Fibroblast of lung (primary cell): ENCODE results near the gene TMEM256. TPM values are rescaled to one million over a fixed set of nuclear protein-coding genes. Genes with fewer than 3 reads are reported as not detected.

Experiments
- DNase-seq, 2 donors: peaks; one replicate each; pipeline versions ENCODE4 v3.0.0 to v3.0.0-alpha.2; 2010; ENCODE audit warnings: low read depth in 2 of 2
- H2AFZ ChIP-seq: 2 replicates; pipeline ENCODE4 v1.5.1; 2012; ENCODE audit warnings: low read length, control low read depth, inconsistent platforms
- H3K27ac ChIP-seq: 2 replicates; pipeline ENCODE4 v1.5.1; 2011; ENCODE audit warnings: low read length, control low read depth; ENCODE audit not compliant: insufficient read depth
- H3K27me3 ChIP-seq: 2 replicates; pipeline ENCODE4 v1.5.1; 2011; ENCODE audit warnings: mild to moderate bottlenecking, low read length; ENCODE audit not compliant: control insufficient read depth, insufficient read depth
- H3K36me3 ChIP-seq: 2 replicates; pipeline ENCODE4 v1.5.1; 2011; ENCODE audit warnings: low read length; ENCODE audit not compliant: control insufficient read depth, insufficient read depth
- H3K4me1 ChIP-seq: 2 replicates; pipeline ENCODE4 v1.5.1; 2011; ENCODE audit warnings: low read length; ENCODE audit not compliant: control insufficient read depth, insufficient read depth; ENCODE audit errors: extremely low read depth
- H3K4me2 ChIP-seq: 2 replicates; pipeline ENCODE4 v1.5.1; 2011; ENCODE audit warnings: low read length, control low read depth; ENCODE audit not compliant: insufficient read depth; ENCODE audit errors: extremely low read depth
- H3K4me3 ChIP-seq, 4 experiments: fragments of 200-600 bp in 1 of 4; sonication (generic) in 1 of 4; replicated peaks in 1 of 4; 2 replicates each; pipeline ENCODE4 v1.5.1; 2011 to 2016; ENCODE audit warnings: low read length in 4 of 4, low read depth in 3 of 4, mild to moderate bottlenecking in 3 of 4, control low read depth in 2 of 4, inconsistent platforms in 1 of 4, mixed read lengths in 1 of 4; ENCODE audit not compliant: insufficient read depth in 1 of 4; ENCODE audit errors: control extremely low read depth in 1 of 4
- H3K79me2 ChIP-seq: 2 replicates; pipeline ENCODE4 v1.5.1; 2012; ENCODE audit warnings: mild to moderate bottlenecking, low read length, inconsistent platforms; ENCODE audit not compliant: control insufficient read depth, insufficient read depth
- H3K9ac ChIP-seq: 2 replicates; pipeline ENCODE4 v1.5.1; 2011; ENCODE audit warnings: mild to moderate bottlenecking, low read length, control low read depth; ENCODE audit not compliant: insufficient read depth
- H3K9me3 ChIP-seq: 2 replicates; pipeline ENCODE4 v1.5.1; 2012; ENCODE audit warnings: low read depth, low read length; ENCODE audit not compliant: control insufficient read depth, insufficient read depth
- H4K20me1 ChIP-seq: 2 replicates; pipeline ENCODE4 v1.5.1; 2011; ENCODE audit warnings: low read length; ENCODE audit not compliant: control insufficient read depth, insufficient read depth; ENCODE audit errors: extremely low read depth
- EZH2 ChIP-seq: IDR thresholded peaks from 2 replicates; pipeline ENCODE4 v1.5.1; 2012; ENCODE audit warnings: low read length, control low read depth, mild to moderate bottlenecking; ENCODE audit errors: missing control alignments
- polyA plus RNA-seq, 2 donors: library from polyadenylated mRNA; depleted of rRNA in 1 of 2; stranded (reverse) in 1 of 2; unstranded in 1 of 2; fragments of >200 nt; gene quantifications; 2 replicates each; pipeline ENCODE4 v1.2.1, GENCODE V29; 2011 to 2012; ENCODE audit warnings: missing spikeins in 1 of 2
- total RNA-seq: library from RNA; depleted of rRNA; stranded (reverse); fragments of >200 nt; gene quantifications from 2 replicates; pipeline ENCODE4 v1.2.1, GENCODE V29; 2014
- TF ChIP-seq, protein P1 (sequence below), 2 donors: IDR thresholded peaks in 1 of 2; conservative IDR thresholded peaks in 1 of 2; 1 replicate in 1 of 2; 2 replicates in 1 of 2; pipeline ENCODE4 v1.5.1; 2011 to 2012; ENCODE audit warnings: low read length in 2 of 2, control low read depth in 1 of 2, inconsistent platforms in 1 of 2, low read depth in 1 of 2, mild to moderate bottlenecking in 1 of 2

Gene TMEM256
- total and polyA plus RNA-seq, 2 donors (not counting 1 experiment from before 2014, with no cell fraction given), result 59.1 to 206 TPM

DNA sequence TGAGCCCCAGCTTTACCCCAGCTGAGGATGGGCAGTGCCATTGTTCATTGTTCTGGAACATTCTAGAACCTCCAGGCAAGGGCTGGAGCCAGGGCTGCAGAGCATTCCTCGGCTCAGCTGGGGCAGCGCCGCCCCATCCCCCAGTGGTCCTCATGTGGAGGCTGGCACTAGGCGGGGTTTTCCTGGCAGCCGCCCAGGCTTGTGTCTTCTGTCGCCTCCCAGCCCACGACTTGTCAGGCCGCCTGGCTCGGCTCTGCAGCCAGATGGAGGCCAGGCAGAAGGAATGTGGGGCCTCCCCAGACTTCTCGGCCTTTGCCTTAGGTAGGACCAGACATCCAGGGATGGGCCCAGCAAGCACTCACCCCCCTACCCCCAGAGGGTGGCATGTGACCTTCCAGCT lies 48.8 kb downstream of the TMEM256 start, which contains the start of gene TMEM95:
Gene TMEM95 (plus strand): TSS at position 104 of the 400 bp plus-strand sequence. CDS start 49 bp downstream, at position 153.
- H3K9ac ChIP-seq, result no peak within 1 kb of the TSS
- no peaks in the 10 kb centered on the region for H3K27me3 ChIP-seq
- no peak within 1 kb of the TSS for H3K27ac ChIP-seq
- peak within 1 kb of the TSS; percentile 51 for H3K4me2 ChIP-seq
- H3K79me2 ChIP-seq, result peaks cover 19% of the 10 kb centered on the region
- DNase-seq, result peak in 1 of 2 donors; percentile 18
- H3K4me1 ChIP-seq, result peaks cover 15% of the 10 kb centered on the region
- H3K36me3 ChIP-seq, result no peaks in the 10 kb centered on the region
- no peak within 1 kb of the TSS for H2AFZ ChIP-seq
- TF ChIP-seq, protein P1, sequence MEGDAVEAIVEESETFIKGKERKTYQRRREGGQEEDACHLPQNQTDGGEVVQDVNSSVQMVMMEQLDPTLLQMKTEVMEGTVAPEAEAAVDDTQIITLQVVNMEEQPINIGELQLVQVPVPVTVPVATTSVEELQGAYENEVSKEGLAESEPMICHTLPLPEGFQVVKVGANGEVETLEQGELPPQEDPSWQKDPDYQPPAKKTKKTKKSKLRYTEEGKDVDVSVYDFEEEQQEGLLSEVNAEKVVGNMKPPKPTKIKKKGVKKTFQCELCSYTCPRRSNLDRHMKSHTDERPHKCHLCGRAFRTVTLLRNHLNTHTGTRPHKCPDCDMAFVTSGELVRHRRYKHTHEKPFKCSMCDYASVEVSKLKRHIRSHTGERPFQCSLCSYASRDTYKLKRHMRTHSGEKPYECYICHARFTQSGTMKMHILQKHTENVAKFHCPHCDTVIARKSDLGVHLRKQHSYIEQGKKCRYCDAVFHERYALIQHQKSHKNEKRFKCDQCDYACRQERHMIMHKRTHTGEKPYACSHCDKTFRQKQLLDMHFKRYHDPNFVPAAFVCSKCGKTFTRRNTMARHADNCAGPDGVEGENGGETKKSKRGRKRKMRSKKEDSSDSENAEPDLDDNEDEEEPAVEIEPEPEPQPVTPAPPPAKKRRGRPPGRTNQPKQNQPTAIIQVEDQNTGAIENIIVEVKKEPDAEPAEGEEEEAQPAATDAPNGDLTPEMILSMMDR (conservative IDR thresholded peaks at IDR 0.05 in 1 of 2, IDR thresholded peaks at IDR 0.05 in 1 of 2; ENCODE audit: low read depth in 1 of 2, low read length in 2 of 2), result no peak
- TF ChIP-seq EZH2, result no peak
- H4K20me1 ChIP-seq, result no peaks in the 10 kb centered on the region
- no peaks in the 10 kb centered on the region for H3K9me3 ChIP-seq
- peak within 1 kb of the TSS in 1 of 4 experiments; percentile 97 for H3K4me3 ChIP-seq

DNA sequence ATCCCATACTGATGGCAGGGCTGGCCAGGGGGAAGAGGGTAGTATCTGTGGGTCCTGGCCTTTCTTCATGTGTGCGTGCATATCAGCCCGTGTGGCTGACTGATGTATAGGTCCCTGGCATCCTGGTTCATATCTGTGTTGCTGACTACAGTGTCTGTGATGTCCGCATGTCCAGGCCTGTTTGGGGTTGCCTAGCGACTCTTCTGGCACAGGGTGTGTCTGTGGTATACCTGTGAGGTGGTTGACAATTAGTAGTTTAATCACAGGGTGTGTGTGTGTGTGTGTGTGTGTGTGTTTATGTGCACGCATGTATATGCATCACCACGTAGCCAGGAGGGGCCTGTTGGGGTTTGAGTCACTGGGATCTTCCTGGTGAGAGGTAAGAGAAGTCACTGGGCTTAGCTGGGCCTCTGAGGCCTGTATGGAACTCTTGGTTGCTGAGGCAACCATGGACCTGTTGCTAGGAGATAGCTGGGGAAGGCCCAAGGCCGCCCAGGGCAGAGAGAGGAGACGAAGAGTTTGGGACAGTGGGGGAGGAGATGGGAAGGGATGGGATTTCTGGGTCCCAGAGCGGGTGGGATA lies 49.5 kb downstream of the TMEM256 start:
- H3K4me1 ChIP-seq, result peaks cover 20% of the 10 kb centered on the region
- H3K27me3 ChIP-seq, result no peaks in the 10 kb centered on the region
- no peak overlapping the region for H3K9ac ChIP-seq
- H2AFZ ChIP-seq, result no peak overlapping the region
- TF ChIP-seq EZH2, result no peak
- TF ChIP-seq, protein P1 (conservative IDR thresholded peaks at IDR 0.05 in 1 of 2, IDR thresholded peaks at IDR 0.05 in 1 of 2; ENCODE audit: low read depth in 1 of 2, low read length in 2 of 2), result no peak
- peak overlapping the region in 1 of 4 experiments; percentile 97 for H3K4me3 ChIP-seq
- no peak overlapping the region for H3K27ac ChIP-seq
- H3K79me2 ChIP-seq, result peaks cover 19% of the 10 kb centered on the region
- DNase-seq, result peak; percentile 33 to 70
- peak overlapping the region; percentile 32 for H3K4me2 ChIP-seq
- no peaks in the 10 kb centered on the region for H3K9me3 ChIP-seq
- no peaks in the 10 kb centered on the region for H3K36me3 ChIP-seq
- no peaks in the 10 kb centered on the region for H4K20me1 ChIP-seq

Other genes with a start within 250 kb of the TMEM256 start
Only the 30 nearest of the 39 such genes appear.
- 91.8 and 95.8 TPM in 2 replicates for gene DVL2, start 169.6 kb downstream of the TMEM256 start, total RNA-seq
- gene DVL2, start 169.6 kb downstream of the TMEM256 start, polyA plus RNA-seq, result 8.1 and 8.6 TPM in 2 replicates
- gene PHF23, start 164.6 kb downstream of the TMEM256 start, total RNA-seq, result 41.6 and 45.4 TPM in 2 replicates
- 46.6 and 48.7 TPM in 2 replicates for gene PHF23, start 164.6 kb downstream of the TMEM256 start, polyA plus RNA-seq
- gene GABARAP, start 161.6 kb downstream of the TMEM256 start, total RNA-seq, result 173 and 224 TPM in 2 replicates
- 978 and 1,154 TPM in 2 replicates for gene GABARAP, start 161.6 kb downstream of the TMEM256 start, polyA plus RNA-seq
- gene CTDNEP1, start 152.4 kb downstream of the TMEM256 start, total RNA-seq, result 23.1 and 40.5 TPM in 2 replicates
- gene CTDNEP1, start 152.4 kb downstream of the TMEM256 start, polyA plus RNA-seq, result 134 and 149 TPM in 2 replicates
- gene ELP5, start 151.9 kb downstream of the TMEM256 start, total RNA-seq, result 31.3 and 33.2 TPM in 2 replicates
- gene ELP5, start 151.9 kb downstream of the TMEM256 start, polyA plus RNA-seq, result 22.6 and 52.2 TPM in 2 replicates
- 2.6 and 17.2 TPM in 2 replicates for gene CLDN7, start 141.6 kb downstream of the TMEM256 start, total RNA-seq
- 1.0 and 2.3 TPM in 2 replicates for gene CLDN7, start 141.6 kb downstream of the TMEM256 start, polyA plus RNA-seq
- gene SLC2A4, start 122.4 kb downstream of the TMEM256 start, total RNA-seq, result under 0.01 TPM in 2 replicates
- gene SLC2A4, start 122.4 kb downstream of the TMEM256 start, polyA plus RNA-seq, result 0.09 and 0.19 TPM in 2 replicates
- under 0.01 TPM in 1 of 2 replicates, not detected in the other for gene YBX2, start 109.5 kb downstream of the TMEM256 start, total RNA-seq
- not detected in 2 replicates for gene YBX2, start 109.5 kb downstream of the TMEM256 start, polyA plus RNA-seq
- 275 and 347 TPM in 2 replicates for gene EIF5A, start 96.5 kb downstream of the TMEM256 start, total RNA-seq
- 752 and 1,278 TPM in 2 replicates for gene EIF5A, start 96.5 kb downstream of the TMEM256 start, polyA plus RNA-seq
- gene GPS2, start 88.7 kb downstream of the TMEM256 start, total RNA-seq, result 30.6 and 38.5 TPM in 2 replicates
- gene GPS2, start 88.7 kb downstream of the TMEM256 start, polyA plus RNA-seq, result 55.3 and 65.6 TPM in 2 replicates
- 18.2 and 20.1 TPM in 2 replicates for gene NEURL4, start 74.8 kb downstream of the TMEM256 start, total RNA-seq
- gene NEURL4, start 74.8 kb downstream of the TMEM256 start, polyA plus RNA-seq, result 6.0 and 8.3 TPM in 2 replicates
- 2.1 and 3.9 TPM in 2 replicates for gene ACAP1, start 67.6 kb downstream of the TMEM256 start, total RNA-seq
- gene ACAP1, start 67.6 kb downstream of the TMEM256 start, polyA plus RNA-seq, result 0.06 and 0.40 TPM in 2 replicates
- 8.8 and 9.0 TPM in 2 replicates for gene KCTD11, start 51.9 kb downstream of the TMEM256 start, total RNA-seq
- 8.4 and 11.9 TPM in 2 replicates for gene KCTD11, start 51.9 kb downstream of the TMEM256 start, polyA plus RNA-seq
- gene TMEM95, start 48.9 kb downstream of the TMEM256 start, total RNA-seq, result not detected in 2 replicates
- not detected in 2 replicates for gene TMEM95, start 48.9 kb downstream of the TMEM256 start, polyA plus RNA-seq
- gene TNK1, start 23.0 kb downstream of the TMEM256 start, total RNA-seq, result 0.66 and 1.0 TPM in 2 replicates
- 0.15 and 0.20 TPM in 2 replicates for gene TNK1, start 23.0 kb downstream of the TMEM256 start, polyA plus RNA-seq
- gene PLSCR3, start 9.6 kb downstream of the TMEM256 start, total RNA-seq, result 18.7 and 25.4 TPM in 2 replicates
- 39.1 and 42.1 TPM in 2 replicates for gene PLSCR3, start 9.6 kb downstream of the TMEM256 start, polyA plus RNA-seq
- gene NLGN2, start 3.7 kb upstream of the TMEM256 start, total RNA-seq, result 5.1 and 12.1 TPM in 2 replicates
- 7.3 and 10.0 TPM in 2 replicates for gene NLGN2, start 3.7 kb upstream of the TMEM256 start, polyA plus RNA-seq
- gene SPEM1, start 16.2 kb upstream of the TMEM256 start, total RNA-seq, result not detected in 2 replicates
- gene SPEM1, start 16.2 kb upstream of the TMEM256 start, polyA plus RNA-seq, result not detected in 2 replicates
- gene SPEM2, start 21.5 kb upstream of the TMEM256 start, total RNA-seq, result not detected in 2 replicates
- gene SPEM2, start 21.5 kb upstream of the TMEM256 start, polyA plus RNA-seq, result not detected in 2 replicates
- gene SPEM3, start 24.8 kb upstream of the TMEM256 start, total RNA-seq, result not detected in 2 replicates
- not detected in 2 replicates for gene SPEM3, start 24.8 kb upstream of the TMEM256 start, polyA plus RNA-seq
- 1.5 and 1.8 TPM in 2 replicates for gene TMEM102, start 31.3 kb upstream of the TMEM256 start, total RNA-seq
- 0.52 and 0.58 TPM in 2 replicates for gene TMEM102, start 31.3 kb upstream of the TMEM256 start, polyA plus RNA-seq
- gene FGF11, start 35.4 kb upstream of the TMEM256 start, total RNA-seq, result 0.33 and 1.3 TPM in 2 replicates
- gene FGF11, start 35.4 kb upstream of the TMEM256 start, polyA plus RNA-seq, result 0.43 and 0.87 TPM in 2 replicates
- gene CHRNB1, start 41.0 kb upstream of the TMEM256 start, total RNA-seq, result 5.6 and 12.2 TPM in 2 replicates
- gene CHRNB1, start 41.0 kb upstream of the TMEM256 start, polyA plus RNA-seq, result 6.3 and 9.2 TPM in 2 replicates
- 16.4 and 29.9 TPM in 2 replicates for gene ZBTB4, start 75.5 kb upstream of the TMEM256 start, total RNA-seq
- gene ZBTB4, start 75.5 kb upstream of the TMEM256 start, polyA plus RNA-seq, result 21.3 and 22.3 TPM in 2 replicates
- gene SLC35G6, start 77.3 kb upstream of the TMEM256 start, total RNA-seq, result not detected in 2 replicates
- gene SLC35G6, start 77.3 kb upstream of the TMEM256 start, polyA plus RNA-seq, result not detected in 2 replicates
- gene POLR2A, start 80.3 kb upstream of the TMEM256 start, total RNA-seq, result 60.1 and 75.8 TPM in 2 replicates
- gene POLR2A, start 80.3 kb upstream of the TMEM256 start, polyA plus RNA-seq, result 6.8 and 7.1 TPM in 2 replicates
- 5.1 and 9.6 TPM in 2 replicates for gene TNFSF12, start 145.0 kb upstream of the TMEM256 start, total RNA-seq
- 34.4 and 35.9 TPM in 2 replicates for gene TNFSF12, start 145.0 kb upstream of the TMEM256 start, polyA plus RNA-seq
- 1.5 and 2.0 TPM in 2 replicates for gene TNFSF13, start 154.7 kb upstream of the TMEM256 start, total RNA-seq
- gene TNFSF13, start 154.7 kb upstream of the TMEM256 start, polyA plus RNA-seq, result 2.5 and 2.8 TPM in 2 replicates
- 65.5 and 66.2 TPM in 2 replicates for gene SENP3, start 157.8 kb upstream of the TMEM256 start, total RNA-seq
- gene SENP3, start 157.8 kb upstream of the TMEM256 start, polyA plus RNA-seq, result 67.6 and 118 TPM in 2 replicates
- 16.2 and 29.4 TPM in 2 replicates for gene CD68, start 175.5 kb upstream of the TMEM256 start, total RNA-seq
- gene CD68, start 175.5 kb upstream of the TMEM256 start, polyA plus RNA-seq, result 90.4 and 250 TPM in 2 replicates